Measurements from ENCODE around the gene CEP85L.

Gene CEP85L

GRCh38 chr6:118579786-118580185 is 71.6 kb downstream of the CEP85L start:
- Mint-ChIP-seq H3K4me3 (no peak overlapping the region), H3K9me3 (peaks cover 13% of the 10 kb centered on the region), H3K27ac (ENCODE audit: low read depth) (peak overlapping the region; percentile 83), H3K36me3 (ENCODE audit: insufficient read depth) (peaks cover 12% of the 10 kb centered on the region), H3K27me3 (no peaks in the 10 kb centered on the region), H3K4me1 (peaks cover 23% of the 10 kb centered on the region)
- no peak for DNase-seq (ENCODE audit: low spot score in 2 of 2)
- ATAC-seq (replicated peaks; ENCODE audit: extremely low read depth, poor library complexity, severe bottlenecking) = no peak

DNA sequence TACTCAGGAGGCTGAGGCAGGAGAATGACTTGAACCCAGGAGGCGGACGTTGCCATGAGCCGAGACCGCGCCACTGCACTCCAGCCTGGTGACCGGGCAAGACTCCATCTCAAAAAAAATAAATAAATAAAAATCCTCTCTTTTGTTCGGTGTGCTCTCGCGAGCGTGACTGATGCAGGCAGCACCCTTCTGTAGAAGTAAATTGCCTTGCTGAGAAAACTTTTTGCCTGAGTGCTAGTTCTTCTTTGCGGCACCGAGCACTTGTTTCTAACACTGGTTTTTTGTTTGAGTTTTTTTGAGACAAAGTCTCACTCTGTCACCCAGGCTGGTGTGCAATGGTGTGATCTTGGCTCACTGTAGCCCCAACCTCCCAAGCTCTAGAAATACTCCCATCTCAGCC is 72.8 kb downstream of the CEP85L start:
- peaks cover 23% of the 10 kb centered on the region for H3K9me3 Mint-ChIP-seq
- no peak for DNase-seq (ENCODE audit: low spot score in 2 of 2)
- peak overlapping the region; percentile 32 for H3K27ac Mint-ChIP-seq (ENCODE audit: low read depth)
- no peak overlapping the region for H3K4me3 Mint-ChIP-seq
- H3K36me3 Mint-ChIP-seq (ENCODE audit: insufficient read depth) = peaks cover 12% of the 10 kb centered on the region
- peaks cover 23% of the 10 kb centered on the region for H3K4me1 Mint-ChIP-seq
- no peak for ATAC-seq (replicated peaks; ENCODE audit: extremely low read depth, poor library complexity, severe bottlenecking)
- no peaks in the 10 kb centered on the region for H3K27me3 Mint-ChIP-seq

GRCh38 chr6:118577972-118578371 is 73.4 kb downstream of the CEP85L start:
- H3K27me3 Mint-ChIP-seq = no peaks in the 10 kb centered on the region
- H3K4me1 Mint-ChIP-seq = peaks cover 23% of the 10 kb centered on the region
- ATAC-seq (replicated peaks; ENCODE audit: extremely low read depth, poor library complexity, severe bottlenecking) = no peak
- peaks cover 12% of the 10 kb centered on the region for H3K36me3 Mint-ChIP-seq (ENCODE audit: insufficient read depth)
- H3K27ac Mint-ChIP-seq (ENCODE audit: low read depth) = peak overlapping the region; percentile 32
- no peak for DNase-seq (ENCODE audit: low spot score in 2 of 2)
- no peak overlapping the region for H3K4me3 Mint-ChIP-seq
- peaks cover 23% of the 10 kb centered on the region for H3K9me3 Mint-ChIP-seq

- Mint-ChIP-seq H3K4me3 (no peak overlapping the region), H3K27me3 (no peaks in the 10 kb centered on the region), H3K4me1 (peaks cover 22% of the 10 kb centered on the region), H3K27ac (ENCODE audit: low read depth) (no peak overlapping the region), H3K9me3 (peaks cover 19% of the 10 kb centered on the region), H3K36me3 (ENCODE audit: insufficient read depth) (peaks cover 7% of the 10 kb centered on the region)
- DNase-seq (ENCODE audit: low spot score in 2 of 2) = no peak
- no peak for ATAC-seq (replicated peaks; ENCODE audit: extremely low read depth, poor library complexity, severe bottlenecking)
These were observed 77.1 kb downstream of the CEP85L start for GRCh38 chr6:118574051-118574865.

GRCh38 chr6:118571121-118571520 is 80.3 kb downstream of the CEP85L start:
- H3K27me3 Mint-ChIP-seq = no peaks in the 10 kb centered on the region

DNA sequence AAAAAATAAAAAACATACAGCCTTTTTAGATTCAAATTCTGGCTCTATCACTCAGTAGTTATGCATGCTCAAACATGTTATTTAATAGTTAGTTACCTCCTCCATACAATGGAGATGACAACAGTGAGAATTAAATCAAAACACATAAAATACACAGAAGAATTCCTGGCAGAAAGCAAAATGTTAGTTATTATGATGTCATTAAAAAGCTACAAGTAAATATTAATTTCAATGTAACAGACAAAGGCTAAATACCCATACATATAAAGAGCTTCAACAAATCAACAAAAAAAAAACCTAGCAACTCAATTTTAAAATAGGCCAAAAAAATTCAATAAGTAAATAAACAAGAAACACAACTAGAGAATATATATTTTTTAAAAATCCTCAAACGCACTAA is 81.9 kb downstream of the CEP85L start:
- H3K4me3 Mint-ChIP-seq = no peak overlapping the region
- ATAC-seq (replicated peaks; ENCODE audit: extremely low read depth, poor library complexity, severe bottlenecking) (no peak), DNase-seq (ENCODE audit: low spot score in 2 of 2) (no peak)
- peaks cover 11% of the 10 kb centered on the region for H3K36me3 Mint-ChIP-seq (ENCODE audit: insufficient read depth)
- H3K9me3 Mint-ChIP-seq = peaks cover 8% of the 10 kb centered on the region
- H3K4me1 Mint-ChIP-seq = peaks cover 26% of the 10 kb centered on the region
- H3K27ac Mint-ChIP-seq (ENCODE audit: low read depth) = no peak overlapping the region
- H3K27me3 Mint-ChIP-seq = no peaks in the 10 kb centered on the region

More at GRCh38 chr6:118571121-118571520, 80.3 kb downstream of the CEP85L start:
- DNase-seq (ENCODE audit: low spot score in 2 of 2) (no peak), ATAC-seq (replicated peaks; ENCODE audit: extremely low read depth, poor library complexity, severe bottlenecking) (no peak)
- Mint-ChIP-seq H3K36me3 (ENCODE audit: insufficient read depth) (peaks cover 5% of the 10 kb centered on the region), H3K4me1 (peaks cover 22% of the 10 kb centered on the region), H3K4me3 (no peak overlapping the region), H3K9me3 (peaks cover 13% of the 10 kb centered on the region), H3K27ac (ENCODE audit: low read depth) (no peak overlapping the region)

DNA sequence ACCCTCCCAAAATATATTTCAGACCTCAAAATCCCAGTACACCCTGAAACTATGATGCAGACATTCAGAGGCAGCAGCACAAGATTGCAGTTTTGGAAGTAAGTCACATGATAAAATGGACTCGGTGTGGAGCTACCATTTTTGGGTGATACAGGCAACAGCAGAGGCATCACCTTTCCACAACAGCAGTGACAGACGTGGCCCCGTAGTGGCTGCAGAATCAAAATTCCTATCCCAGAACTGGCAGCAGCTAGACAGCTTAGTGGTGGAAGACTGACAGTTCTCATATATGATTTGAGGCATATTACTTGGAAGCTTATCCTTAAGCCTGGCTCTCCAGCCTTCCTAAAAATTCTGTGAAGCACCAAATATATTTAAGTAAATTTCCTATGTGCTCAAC is 83.4 kb downstream of the CEP85L start:
- no peaks in the 10 kb centered on the region for H3K27me3 Mint-ChIP-seq
- DNase-seq (ENCODE audit: low spot score in 2 of 2) (no peak), ATAC-seq (replicated peaks; ENCODE audit: extremely low read depth, poor library complexity, severe bottlenecking) (no peak)
- no peaks in the 10 kb centered on the region for H3K9me3 Mint-ChIP-seq
- peaks cover 29% of the 10 kb centered on the region for H3K4me1 Mint-ChIP-seq
- no peak overlapping the region for H3K4me3 Mint-ChIP-seq
- H3K27ac Mint-ChIP-seq (ENCODE audit: low read depth) = no peak overlapping the region
- peaks cover 12% of the 10 kb centered on the region for H3K36me3 Mint-ChIP-seq (ENCODE audit: insufficient read depth)

DNA sequence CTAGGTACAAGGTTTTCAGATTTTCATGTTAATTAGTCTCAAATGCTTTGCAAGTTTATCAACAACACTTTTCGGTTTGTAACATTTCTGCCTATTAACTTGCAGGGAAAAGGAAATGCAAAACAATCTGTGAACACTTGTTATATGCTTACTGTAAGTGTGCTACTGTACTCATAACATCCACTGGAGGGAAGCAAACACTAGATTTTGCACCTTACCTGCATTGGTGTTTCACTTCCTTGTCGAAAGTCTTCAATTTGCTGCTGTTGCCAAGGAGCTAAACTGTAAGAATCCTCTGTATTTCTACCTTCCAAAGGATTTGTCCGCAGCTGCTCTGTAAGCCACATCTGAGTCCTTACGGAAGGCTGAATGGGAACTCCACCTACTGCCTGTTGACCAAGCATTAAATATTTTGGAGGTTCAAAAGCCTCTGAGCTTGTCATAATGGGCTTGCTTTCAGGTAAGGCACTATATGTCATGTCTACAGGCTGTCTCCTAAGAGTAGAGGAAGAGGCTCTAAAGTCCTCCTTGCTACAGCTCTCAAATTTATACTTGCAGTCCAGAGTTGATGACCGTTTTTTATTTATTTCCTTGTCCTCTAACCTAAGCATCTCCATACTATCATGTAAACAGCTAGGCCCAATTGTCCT is 86.0 kb downstream of the CEP85L start:
- no peak overlapping the region for H3K27ac Mint-ChIP-seq (ENCODE audit: low read depth)
- peaks cover 22% of the 10 kb centered on the region for H3K4me1 Mint-ChIP-seq
- peak; percentile 84 for ATAC-seq (replicated peaks; ENCODE audit: extremely low read depth, poor library complexity, severe bottlenecking)
- no peaks in the 10 kb centered on the region for H3K27me3 Mint-ChIP-seq
- H3K4me3 Mint-ChIP-seq = no peak overlapping the region
- DNase-seq (ENCODE audit: low spot score in 2 of 2) = no peak
- H3K36me3 Mint-ChIP-seq (ENCODE audit: insufficient read depth) = peaks cover 12% of the 10 kb centered on the region
- H3K9me3 Mint-ChIP-seq = no peaks in the 10 kb centered on the region

- Mint-ChIP-seq H3K4me1 (peaks cover 24% of the 10 kb centered on the region), H3K27ac (ENCODE audit: low read depth) (no peak overlapping the region)
- DNase-seq (ENCODE audit: low spot score in 2 of 2) = no peak
These were observed 88.4 kb downstream of the CEP85L start for GRCh38 chr6:118562959-118563358.

GRCh38 chr6:118562248-118562647 is 89.1 kb downstream of the CEP85L start:
- Mint-ChIP-seq H3K27ac (ENCODE audit: low read depth) (no peak overlapping the region), H3K36me3 (ENCODE audit: insufficient read depth) (peaks cover 23% of the 10 kb centered on the region), H3K4me1 (peaks cover 31% of the 10 kb centered on the region), H3K9me3 (no peaks in the 10 kb centered on the region), H3K4me3 (no peak overlapping the region), H3K27me3 (no peaks in the 10 kb centered on the region)
- ATAC-seq (replicated peaks; ENCODE audit: extremely low read depth, poor library complexity, severe bottlenecking) (no peak), DNase-seq (ENCODE audit: low spot score in 2 of 2) (no peak)

More at GRCh38 chr6:118562959-118563358, 88.4 kb downstream of the CEP85L start:
- no peaks in the 10 kb centered on the region for H3K27me3 Mint-ChIP-seq
- no peaks in the 10 kb centered on the region for H3K9me3 Mint-ChIP-seq
- H3K4me3 Mint-ChIP-seq = no peak overlapping the region
- peaks cover 23% of the 10 kb centered on the region for H3K36me3 Mint-ChIP-seq (ENCODE audit: insufficient read depth)
- ATAC-seq (replicated peaks; ENCODE audit: extremely low read depth, poor library complexity, severe bottlenecking) = no peak

DNA sequence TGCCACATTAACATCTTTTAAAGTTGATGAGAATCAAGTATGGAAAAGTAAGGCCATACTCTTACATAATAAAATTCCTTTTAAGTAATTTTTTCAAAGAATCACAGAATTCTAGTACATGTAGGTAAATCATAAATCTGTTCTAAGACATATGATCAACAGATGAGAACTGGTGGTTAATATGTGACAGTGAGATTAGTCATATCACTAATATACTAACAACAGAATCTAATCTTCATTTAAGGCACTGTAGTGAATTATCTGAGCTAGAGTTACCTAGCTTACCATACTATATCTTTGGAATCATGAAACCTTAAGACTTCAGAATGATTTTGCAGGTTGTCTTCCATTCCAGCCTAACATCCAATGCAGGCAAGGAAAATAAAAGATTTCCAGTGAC is 91.7 kb downstream of the CEP85L start:
- no peak overlapping the region for H3K4me3 Mint-ChIP-seq
- H3K36me3 Mint-ChIP-seq (ENCODE audit: insufficient read depth) = peaks cover 12% of the 10 kb centered on the region
- H3K9me3 Mint-ChIP-seq = no peaks in the 10 kb centered on the region
- no peak for DNase-seq (ENCODE audit: low spot score in 2 of 2)
- peak overlapping the region; percentile 96 for H3K27ac Mint-ChIP-seq (ENCODE audit: low read depth)
- no peak for ATAC-seq (replicated peaks; ENCODE audit: extremely low read depth, poor library complexity, severe bottlenecking)
- H3K4me1 Mint-ChIP-seq = peaks cover 30% of the 10 kb centered on the region
- no peaks in the 10 kb centered on the region for H3K27me3 Mint-ChIP-seq

- DNase-seq (ENCODE audit: low spot score in 2 of 2) (no peak), ATAC-seq (replicated peaks; ENCODE audit: extremely low read depth, poor library complexity, severe bottlenecking) (peak; percentile 95)
- H3K4me1 Mint-ChIP-seq = peaks cover 30% of the 10 kb centered on the region
- peak overlapping the region; percentile 66 for H3K4me3 Mint-ChIP-seq
- H3K36me3 Mint-ChIP-seq (ENCODE audit: insufficient read depth) = peaks cover 13% of the 10 kb centered on the region
- no peaks in the 10 kb centered on the region for H3K9me3 Mint-ChIP-seq
- H3K27ac Mint-ChIP-seq (ENCODE audit: low read depth) = peak overlapping the region; percentile 96
- no peaks in the 10 kb centered on the region for H3K27me3 Mint-ChIP-seq
These were observed 92.8 kb downstream of the CEP85L start for GRCh38 chr6:118558464-118559217.
